H9 (cell line): Measurements from ENCODE around the gene ZNF76. TPM values are rescaled to one million over a fixed set of nuclear protein-coding genes. Genes with fewer than 3 reads are reported as not detected.

Source experiments
- DNase-seq: peaks from one replicate; pipeline ENCODE4 v3.0.0-alpha.2; 2017
- H2AFZ ChIP-seq: one replicate; pipeline ENCODE4 v1.6.1; 2013; ENCODE audit warnings: mild to moderate bottlenecking, low read length, control low read depth, moderate library complexity
- H2AK5ac ChIP-seq: 2 replicates; pipeline ENCODE4 v1.6.1; 2013; ENCODE audit warnings: low read length, control low read depth, mixed read lengths; ENCODE audit not compliant: insufficient read length
- H2BK120ac ChIP-seq: one replicate; pipeline ENCODE4 v1.6.1; 2013; ENCODE audit warnings: low read depth, mild to moderate bottlenecking, low read length, control low read depth, inconsistent platforms; ENCODE audit not compliant: poor library complexity, severe bottlenecking
- H2BK12ac ChIP-seq: 2 replicates; pipeline ENCODE4 v1.6.1; 2013; ENCODE audit warnings: low read length, control low read depth, mixed read lengths, low read depth; ENCODE audit not compliant: insufficient read length
- H2BK15ac ChIP-seq: 2 replicates; pipeline ENCODE4 v1.6.1; 2013; ENCODE audit warnings: low read depth, low read length, control low read depth
- H2BK20ac ChIP-seq: one replicate; pipeline ENCODE4 v1.6.1; 2013; ENCODE audit warnings: low read depth, mild to moderate bottlenecking, low read length, control low read depth, inconsistent platforms; ENCODE audit not compliant: poor library complexity, severe bottlenecking
- H2BK5ac ChIP-seq: 2 replicates; pipeline ENCODE4 v1.6.1; 2013; ENCODE audit warnings: low read length, control low read depth, mixed read lengths; ENCODE audit not compliant: insufficient read length
- H3K14ac ChIP-seq: 2 replicates; pipeline ENCODE4 v1.6.1; 2013; ENCODE audit warnings: low read length, control low read depth; ENCODE audit not compliant: insufficient read depth
- H3K18ac ChIP-seq: 2 replicates; pipeline ENCODE4 v1.6.1; 2013; ENCODE audit warnings: low read depth, mild to moderate bottlenecking, mixed read lengths, low read length, control low read depth; ENCODE audit not compliant: insufficient read length
- H3K23ac ChIP-seq: 2 replicates; pipeline ENCODE4 v1.6.1; 2013; ENCODE audit warnings: low read length, control low read depth, mixed read lengths, low read depth; ENCODE audit not compliant: insufficient read length
- H3K23me2 ChIP-seq: 2 replicates; pipeline ENCODE4 v1.6.1; 2013; ENCODE audit warnings: low read depth, mild to moderate bottlenecking, mixed read lengths, low read length, control low read depth; ENCODE audit not compliant: insufficient read length, poor library complexity, severe bottlenecking
- H3K27ac ChIP-seq: 2 replicates; pipeline ENCODE4 v1.5.1; 2013; ENCODE audit warnings: low read length, control low read depth, mixed read lengths, low read depth; ENCODE audit not compliant: insufficient read length
- H3K27me3 ChIP-seq: 2 replicates; pipeline ENCODE4 v1.6.1; 2013; ENCODE audit warnings: low read length, control low read depth, inconsistent platforms; ENCODE audit not compliant: insufficient read depth
- H3K4ac ChIP-seq: 2 replicates; pipeline ENCODE4 v1.6.1; 2013; ENCODE audit warnings: low read depth, mild to moderate bottlenecking, control low read depth, inconsistent platforms, low read length, moderate library complexity
- H3K4me1 ChIP-seq: 2 replicates; pipeline ENCODE4 v1.6.1; 2013; ENCODE audit warnings: low read length, control low read depth, inconsistent platforms; ENCODE audit not compliant: insufficient read depth
- H3K4me2 ChIP-seq: 2 replicates; pipeline ENCODE4 v1.6.1; 2013; ENCODE audit warnings: low read length, control low read depth, mixed read lengths; ENCODE audit not compliant: insufficient read length, insufficient read depth
- H3K56ac ChIP-seq: 2 replicates; pipeline ENCODE4 v1.6.1; 2013; ENCODE audit warnings: low read depth, mild to moderate bottlenecking, mixed read lengths, low read length, control low read depth; ENCODE audit not compliant: insufficient read length
- H3K79me1 ChIP-seq: 2 replicates; pipeline ENCODE4 v1.6.1; 2013; ENCODE audit warnings: low read depth, mild to moderate bottlenecking, moderate library complexity, low read length, control low read depth, inconsistent platforms; ENCODE audit not compliant: insufficient read depth, poor library complexity, severe bottlenecking
- H3K79me2 ChIP-seq: 2 replicates; pipeline ENCODE4 v1.6.1; 2013; ENCODE audit warnings: low read length, control low read depth, inconsistent platforms; ENCODE audit not compliant: insufficient read depth
- H3K9ac ChIP-seq: 2 replicates; pipeline ENCODE4 v1.6.1; 2013; ENCODE audit warnings: low read length, control low read depth, mixed read lengths; ENCODE audit not compliant: insufficient read length; ENCODE audit errors: extremely low read depth
- H3K9me3 ChIP-seq: one replicate; pipeline ENCODE4 v1.6.1; 2013; ENCODE audit warnings: low read depth, low read length, inconsistent platforms; ENCODE audit not compliant: control insufficient read depth
- H3T11ph ChIP-seq: one replicate; pipeline ENCODE4 v1.6.1; 2013; ENCODE audit warnings: mild to moderate bottlenecking, low read length, control low read depth, inconsistent platforms
- H4K20me1 ChIP-seq: one replicate; pipeline ENCODE4 v1.6.1; 2013; ENCODE audit not compliant: control insufficient read depth, insufficient read length, insufficient read depth
- H4K5ac ChIP-seq: 2 replicates; pipeline ENCODE4 v1.6.1; 2013; ENCODE audit warnings: low read depth, mild to moderate bottlenecking, mixed read lengths, low read length, control low read depth; ENCODE audit not compliant: insufficient read length
- H4K8ac ChIP-seq: replicated peaks from 2 replicates; pipeline ENCODE4 v1.6.1; 2013; ENCODE audit warnings: low read length, control low read depth, mixed read lengths, low read depth; ENCODE audit not compliant: insufficient read length
- H4K91ac ChIP-seq: 2 replicates; pipeline ENCODE4 v1.6.1; 2013; ENCODE audit warnings: low read depth, mild to moderate bottlenecking, moderate library complexity, mixed read lengths, low read length, control low read depth; ENCODE audit not compliant: insufficient read length
- H3K27ac Mint-ChIP-seq, 3 experiments: 2 replicates in 2 of 3; 3 replicates in 1 of 3; pipeline ENCODE4 v1.8.0; 2020 to 2021; ENCODE audit warnings: mixed read lengths in 3 of 3, mild to moderate bottlenecking in 1 of 3, moderate library complexity in 1 of 3
- H3K27me3 Mint-ChIP-seq: 2 replicates; pipeline ENCODE4 v1.8.0; 2021; ENCODE audit warnings: low read depth, mild to moderate bottlenecking, moderate library complexity, mixed read lengths
- H3K36me3 Mint-ChIP-seq, 3 experiments: 2 replicates in 2 of 3; 3 replicates in 1 of 3; pipeline ENCODE4 v1.8.0; 2020 to 2021; ENCODE audit warnings: low read depth in 3 of 3, mixed read lengths in 3 of 3; ENCODE audit not compliant: insufficient read depth in 1 of 3
- H3K4me1 Mint-ChIP-seq, 2 experiments: 2 replicates each; pipeline ENCODE4 v1.8.0; 2020; ENCODE audit warnings: mixed read lengths in 2 of 2
- H3K4me3 Mint-ChIP-seq, 2 experiments: 2 replicates in 1 of 2; 3 replicates in 1 of 2; pipeline ENCODE4 v1.8.0; 2020 to 2021; ENCODE audit warnings: mild to moderate bottlenecking in 2 of 2, mixed read lengths in 2 of 2, moderate library complexity in 1 of 2
- H3K9me3 Mint-ChIP-seq, 2 experiments: 2 replicates in 1 of 2; 3 replicates in 1 of 2; pipeline ENCODE4 v1.8.0; 2020; ENCODE audit warnings: mild to moderate bottlenecking in 2 of 2, mixed read lengths in 2 of 2, moderate library complexity in 1 of 2
- WGBS: extraction: QIAGEN DNeasy Blood & Tissue Kit; methylation state at CpG from one replicate; pipeline ENCODE4 v1.1.7; 2013; ENCODE audit warnings: missing lambda C conversion rate, low lambda C conversion rate, mixed read lengths; ENCODE audit not compliant: insufficient read length; ENCODE audit errors: extremely low coverage; 5-methylcytosine and 5-hydroxymethylcytosine counted together
- total RNA-seq: library from RNA; stranded (reverse); gene quantifications from 2 replicates; pipeline ENCODE4 v1.2.1, GENCODE V29; 2021
- TF ChIP-seq, protein P1 (sequence below): fragments of 200-600 bp; sonication (generic); conservative IDR thresholded peaks from 3 replicates; pipeline ENCODE4 v1.8.0; 2021; ENCODE audit warnings: antibody characterized with exemption, mild to moderate bottlenecking

The ZNF76 gene
- total RNA-seq, 1 experiment from 2014 or later = 21.1 TPM

DNA sequence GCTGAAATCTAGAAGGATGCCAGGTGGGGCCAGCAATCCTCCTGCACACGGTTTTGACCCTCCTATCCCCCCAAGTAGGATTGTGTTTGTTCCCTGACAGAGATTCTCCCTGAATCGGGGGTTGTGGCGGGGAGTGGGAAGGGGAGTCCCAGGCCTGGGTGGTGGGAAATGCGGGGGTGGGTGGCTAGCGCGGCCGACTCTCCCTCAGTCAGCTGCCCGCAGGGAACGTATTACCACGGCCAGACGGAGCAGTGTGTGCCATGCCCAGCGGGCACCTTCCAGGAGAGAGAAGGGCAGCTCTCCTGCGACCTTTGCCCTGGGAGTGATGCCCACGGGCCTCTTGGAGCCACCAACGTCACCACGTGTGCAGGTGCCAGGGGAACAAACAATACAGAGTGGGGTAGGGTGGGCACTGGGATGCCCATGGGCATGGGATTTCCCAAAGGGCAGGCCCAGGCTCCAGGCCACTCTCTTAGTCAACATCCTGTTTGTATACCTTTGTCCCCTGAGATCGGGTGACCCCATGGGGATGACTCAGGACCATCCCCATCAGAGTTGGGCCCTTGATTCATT, 16.1 kb upstream of the ZNF76 start:
- no peak overlapping the region for H2BK20ac ChIP-seq
- H3K4ac ChIP-seq = no peak overlapping the region
- H3K9ac ChIP-seq = no peak overlapping the region
- no peak overlapping the region for H3T11ph ChIP-seq
- peaks cover 0 to 6% (median 0%) of the 10 kb centered on the region in 3 experiments; a peak in 5 of 7 replicates for H3K36me3 Mint-ChIP-seq
- no peaks in the 10 kb centered on the region for H4K20me1 ChIP-seq
- H3K23ac ChIP-seq = no peak overlapping the region
- H2BK15ac ChIP-seq = no peak overlapping the region
- H3K9me3 ChIP-seq = no peaks in the 10 kb centered on the region
- H2BK5ac ChIP-seq = no peak overlapping the region
- no peak overlapping the region for H3K27ac ChIP-seq
- no peak overlapping the region for H3K4me2 ChIP-seq
- no peak overlapping the region for H3K18ac ChIP-seq
- no peak overlapping the region for H2BK120ac ChIP-seq
- no peak overlapping the region for H3K27ac Mint-ChIP-seq
- H3K27me3 Mint-ChIP-seq = peaks cover 28% of the 10 kb centered on the region
- H3K27me3 ChIP-seq = no peaks in the 10 kb centered on the region; the same call in 1 of the 2 replicates
- no peak overlapping the region for H2BK12ac ChIP-seq
- H3K56ac ChIP-seq = no peak overlapping the region
- no peak overlapping the region for H2AK5ac ChIP-seq
- H3K79me1 ChIP-seq = no peaks in the 10 kb centered on the region
- H3K23me2 ChIP-seq = no peaks in the 10 kb centered on the region
- H3K4me1 ChIP-seq = no peaks in the 10 kb centered on the region; the same call in 1 of the 2 replicates
- H4K5ac ChIP-seq = no peak overlapping the region
- DNase-seq = no peak
- no peak overlapping the region for H4K8ac ChIP-seq
- no peak overlapping the region for H2AFZ ChIP-seq
- H3K9me3 Mint-ChIP-seq = no peaks in the 10 kb centered on the region
- no CpG with 5 or more reads among the region's 17 CpGs for WGBS
- peaks cover 31 to 40% of the 10 kb centered on the region in 2 experiments for H3K4me1 Mint-ChIP-seq
- H3K4me3 Mint-ChIP-seq = no peak overlapping the region
- H4K91ac ChIP-seq = no peak overlapping the region
- H3K79me2 ChIP-seq = no peaks in the 10 kb centered on the region
- no peak overlapping the region for H3K14ac ChIP-seq
- TF ChIP-seq, protein P1, sequence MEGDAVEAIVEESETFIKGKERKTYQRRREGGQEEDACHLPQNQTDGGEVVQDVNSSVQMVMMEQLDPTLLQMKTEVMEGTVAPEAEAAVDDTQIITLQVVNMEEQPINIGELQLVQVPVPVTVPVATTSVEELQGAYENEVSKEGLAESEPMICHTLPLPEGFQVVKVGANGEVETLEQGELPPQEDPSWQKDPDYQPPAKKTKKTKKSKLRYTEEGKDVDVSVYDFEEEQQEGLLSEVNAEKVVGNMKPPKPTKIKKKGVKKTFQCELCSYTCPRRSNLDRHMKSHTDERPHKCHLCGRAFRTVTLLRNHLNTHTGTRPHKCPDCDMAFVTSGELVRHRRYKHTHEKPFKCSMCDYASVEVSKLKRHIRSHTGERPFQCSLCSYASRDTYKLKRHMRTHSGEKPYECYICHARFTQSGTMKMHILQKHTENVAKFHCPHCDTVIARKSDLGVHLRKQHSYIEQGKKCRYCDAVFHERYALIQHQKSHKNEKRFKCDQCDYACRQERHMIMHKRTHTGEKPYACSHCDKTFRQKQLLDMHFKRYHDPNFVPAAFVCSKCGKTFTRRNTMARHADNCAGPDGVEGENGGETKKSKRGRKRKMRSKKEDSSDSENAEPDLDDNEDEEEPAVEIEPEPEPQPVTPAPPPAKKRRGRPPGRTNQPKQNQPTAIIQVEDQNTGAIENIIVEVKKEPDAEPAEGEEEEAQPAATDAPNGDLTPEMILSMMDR = no peak
